ENCODE results near the gene RSL1D1. TPM values are rescaled to one million over a fixed set of nuclear protein-coding genes. Genes with fewer than 3 reads are reported as not detected.

RSL1D1 gene
- total and polyA plus RNA-seq, 2 of the 8 experiments (the other 6 are each of a cell fraction or from before 2014, with no cell fraction given) = 41.3 to 292 TPM

GRCh38 chr16:11851294-11852091 is at the start of gene RSL1D1 (continued):
- TF ChIP-seq HDAC2 (IDR thresholded peaks at IDR 0.05; ENCODE audit: borderline replicate concordance in 1 of 2, low read depth in 2 of 2, low read length in 2 of 2) = peak in 1 of 2 experiments; percentile 88; a peak in 2 of 4 replicates
- TF ChIP-seq FOSL1 (IDR thresholded peaks at IDR 0.05; ENCODE audit: insufficient read depth, low read depth, low read length) = no peak
- peak in 1 of 2 experiments; percentile 70; a peak in 1 of 4 replicates for TF ChIP-seq SIN3A (conservative IDR thresholded peaks at IDR 0.05 in 1 of 2, IDR thresholded peaks at IDR 0.05 in 1 of 2; ENCODE audit: low read depth in 1 of 2, low read length in 2 of 2)
- TF ChIP-seq SUZ12 (IDR thresholded peaks at IDR 0.05; ENCODE audit: low read length) = no peak
- TF ChIP-seq SRF (IDR thresholded peaks at IDR 0.05; ENCODE audit: low read depth, low read length) = no peak
- TF ChIP-seq SAP30 (IDR thresholded peaks at IDR 0.05; ENCODE audit: insufficient read depth, insufficient replicate concordance, low read length) = peak; percentile 55
- TF ChIP-seq MAFK (IDR thresholded peaks at IDR 0.05; ENCODE audit: low read depth, low read length) = no peak
- TF ChIP-seq CBX5 (IDR thresholded peaks at IDR 0.05; ENCODE audit: low read depth, low read length) = no peak
- no peak for TF ChIP-seq CHD1 (IDR thresholded peaks at IDR 0.05; ENCODE audit: low read depth, low read length)
- no peak for TF ChIP-seq SIX5 (IDR thresholded peaks at IDR 0.05; ENCODE audit: low read depth, low read length)
- TF ChIP-seq, protein P1, sequence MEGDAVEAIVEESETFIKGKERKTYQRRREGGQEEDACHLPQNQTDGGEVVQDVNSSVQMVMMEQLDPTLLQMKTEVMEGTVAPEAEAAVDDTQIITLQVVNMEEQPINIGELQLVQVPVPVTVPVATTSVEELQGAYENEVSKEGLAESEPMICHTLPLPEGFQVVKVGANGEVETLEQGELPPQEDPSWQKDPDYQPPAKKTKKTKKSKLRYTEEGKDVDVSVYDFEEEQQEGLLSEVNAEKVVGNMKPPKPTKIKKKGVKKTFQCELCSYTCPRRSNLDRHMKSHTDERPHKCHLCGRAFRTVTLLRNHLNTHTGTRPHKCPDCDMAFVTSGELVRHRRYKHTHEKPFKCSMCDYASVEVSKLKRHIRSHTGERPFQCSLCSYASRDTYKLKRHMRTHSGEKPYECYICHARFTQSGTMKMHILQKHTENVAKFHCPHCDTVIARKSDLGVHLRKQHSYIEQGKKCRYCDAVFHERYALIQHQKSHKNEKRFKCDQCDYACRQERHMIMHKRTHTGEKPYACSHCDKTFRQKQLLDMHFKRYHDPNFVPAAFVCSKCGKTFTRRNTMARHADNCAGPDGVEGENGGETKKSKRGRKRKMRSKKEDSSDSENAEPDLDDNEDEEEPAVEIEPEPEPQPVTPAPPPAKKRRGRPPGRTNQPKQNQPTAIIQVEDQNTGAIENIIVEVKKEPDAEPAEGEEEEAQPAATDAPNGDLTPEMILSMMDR (IDR thresholded peaks at IDR 0.05; ENCODE audit: control extremely low read depth in 1 of 3, insufficient read depth in 1 of 3, low read depth in 1 of 3, low read length in 3 of 3) = no peak
- peak; percentile 95 for TF ChIP-seq NRF1 (IDR thresholded peaks at IDR 0.05; ENCODE audit: low read depth, low read length)
- TF ChIP-seq, protein P2, sequence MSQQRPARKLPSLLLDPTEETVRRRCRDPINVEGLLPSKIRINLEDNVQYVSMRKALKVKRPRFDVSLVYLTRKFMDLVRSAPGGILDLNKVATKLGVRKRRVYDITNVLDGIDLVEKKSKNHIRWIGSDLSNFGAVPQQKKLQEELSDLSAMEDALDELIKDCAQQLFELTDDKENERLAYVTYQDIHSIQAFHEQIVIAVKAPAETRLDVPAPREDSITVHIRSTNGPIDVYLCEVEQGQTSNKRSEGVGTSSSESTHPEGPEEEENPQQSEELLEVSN (IDR thresholded peaks at IDR 0.05) = peak; percentile 26; the same call in 1 of the 2 replicates
- no peak for TF ChIP-seq RNF2 (IDR thresholded peaks at IDR 0.05; ENCODE audit: borderline replicate concordance, low read depth, low read length, missing control alignments, poor library complexity, severe bottlenecking)
- TF ChIP-seq RXRA (IDR thresholded peaks at IDR 0.05; ENCODE audit: insufficient read depth, low read depth, low read length) = no peak
- peak; percentile 96 for TF ChIP-seq TAF7 (optimal IDR thresholded peaks at IDR 0.05; ENCODE audit: borderline replicate concordance, low read depth, low read length)
- TF ChIP-seq JUN (IDR thresholded peaks at IDR 0.05; ENCODE audit: low read depth, low read length) = no peak
- no peak for TF ChIP-seq CHD2 (IDR thresholded peaks at IDR 0.05; ENCODE audit: low read length)
- TF ChIP-seq TCF12 (IDR thresholded peaks at IDR 0.05; ENCODE audit: low read depth, low read length) = 0 out of 2 replicates have a peak, but pooled peaks have one; percentile 18

Data from H1 (cell line).